Gastrocnemius medialis (tissue), 4 donors: ENCODE results near the gene ATF3.

Experiments
- CTCF ChIP-seq, 5 experiments: fragments of 450-650 bp in 3 of 5; fragments of 200-600 bp in 2 of 5; sonication (generic) in 2 of 5; IDR thresholded peaks in 4 of 5; conservative IDR thresholded peaks in 1 of 5; 1 replicate in 4 of 5; 2 replicates in 1 of 5; pipeline ENCODE4 v1.5.1; 2016 to 2019; ENCODE audit warnings: antibody characterized with exemption in 5 of 5, mild to moderate bottlenecking in 3 of 5, moderate library complexity in 3 of 5
- POLR2A ChIP-seq, 2 donors: fragments of 450-650 bp; IDR thresholded peaks; one replicate each; pipeline ENCODE4 v1.6.1; 2017; ENCODE audit warnings: antibody characterized with exemption in 2 of 2, mild to moderate bottlenecking in 2 of 2, moderate library complexity in 2 of 2

GRCh38 chr1:212567638-212568037 is 40.9 kb upstream of the ATF3 start:
- TF ChIP-seq CTCF (IDR thresholded peaks at IDR 0.05 in 4 of 5, conservative IDR thresholded peaks at IDR 0.05 in 1 of 5) (no peak), POLR2A (IDR thresholded peaks at IDR 0.05) (no peak)
